OCI-LY7 (cell line): ENCODE measurements around the gene MICAL3.

Source experiments
- EZH2phosphoT487 ChIP-seq: fragments of 200-600 bp; sonication (generic); IDR thresholded peaks from 2 replicates; pipeline ENCODE4 v1.6.1; 2018; ENCODE audit warnings: low read depth, borderline replicate concordance, mild to moderate bottlenecking, mixed run types, antibody characterized with exemption, low read length, moderate library complexity, mixed read lengths
- TF ChIP-seq, protein P1 (sequence below): fragments of 200-600 bp; sonication (generic); conservative IDR thresholded peaks from 2 replicates; pipeline ENCODE4 v1.5.1; 2014; ENCODE audit warnings: mild to moderate bottlenecking, antibody characterized with exemption, low read length, moderate library complexity, mixed read lengths

DNA sequence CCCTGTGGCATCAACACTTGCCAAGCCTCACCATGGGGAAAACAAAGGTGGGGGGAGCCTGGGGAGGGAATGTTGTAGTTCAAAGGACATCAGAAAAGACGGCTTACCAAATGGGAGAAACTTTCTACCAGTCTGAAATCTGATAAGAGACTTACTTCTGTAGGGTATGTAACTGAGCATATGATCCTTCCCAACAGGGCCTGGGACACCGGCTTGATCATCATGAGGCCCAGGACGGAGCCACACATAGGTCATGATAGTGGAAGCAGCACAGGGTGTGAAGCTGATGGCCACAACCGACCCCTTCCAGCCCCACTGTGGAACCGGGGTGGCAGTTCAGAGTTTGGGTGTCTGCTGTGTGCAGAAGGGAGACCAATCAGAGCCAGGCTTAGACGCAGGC lies 51.1 kb downstream of the MICAL3 start:
- TF ChIP-seq, protein P1, sequence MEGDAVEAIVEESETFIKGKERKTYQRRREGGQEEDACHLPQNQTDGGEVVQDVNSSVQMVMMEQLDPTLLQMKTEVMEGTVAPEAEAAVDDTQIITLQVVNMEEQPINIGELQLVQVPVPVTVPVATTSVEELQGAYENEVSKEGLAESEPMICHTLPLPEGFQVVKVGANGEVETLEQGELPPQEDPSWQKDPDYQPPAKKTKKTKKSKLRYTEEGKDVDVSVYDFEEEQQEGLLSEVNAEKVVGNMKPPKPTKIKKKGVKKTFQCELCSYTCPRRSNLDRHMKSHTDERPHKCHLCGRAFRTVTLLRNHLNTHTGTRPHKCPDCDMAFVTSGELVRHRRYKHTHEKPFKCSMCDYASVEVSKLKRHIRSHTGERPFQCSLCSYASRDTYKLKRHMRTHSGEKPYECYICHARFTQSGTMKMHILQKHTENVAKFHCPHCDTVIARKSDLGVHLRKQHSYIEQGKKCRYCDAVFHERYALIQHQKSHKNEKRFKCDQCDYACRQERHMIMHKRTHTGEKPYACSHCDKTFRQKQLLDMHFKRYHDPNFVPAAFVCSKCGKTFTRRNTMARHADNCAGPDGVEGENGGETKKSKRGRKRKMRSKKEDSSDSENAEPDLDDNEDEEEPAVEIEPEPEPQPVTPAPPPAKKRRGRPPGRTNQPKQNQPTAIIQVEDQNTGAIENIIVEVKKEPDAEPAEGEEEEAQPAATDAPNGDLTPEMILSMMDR: no peak
- no peak for TF ChIP-seq EZH2phosphoT487
